Renal pelvis (tissue), 4 donors: Measurements from ENCODE around the gene B4GALT7. TPM values are rescaled to one million over a fixed set of nuclear protein-coding genes. Genes with fewer than 3 reads are reported as not detected.

Experiments used
- DNase-seq: peaks from one replicate; pipeline ENCODE4 v3.0.0-alpha.2; 2013
- polyA plus RNA-seq, 3 donors: library from polyadenylated mRNA; unstranded; fragments of 120-200 nt; gene quantifications; one replicate each; pipeline ENCODE4 v1.2.1, GENCODE V29; 2013; ENCODE audit not compliant: insufficient read length in 3 of 3

The B4GALT7 gene
- polyA plus RNA-seq, 3 donors: 28.7 to 34.0 (median 29.6) TPM

GRCh38 chr5:177590406-177590805 is 9.5 kb upstream of the B4GALT7 start:
- DNase-seq: no peak

GRCh38 chr5:177591690-177592009 is 8.3 kb upstream of the B4GALT7 start:
- DNase-seq: no peak

GRCh38 chr5:177592010-177592834 is 7.7 kb upstream of the B4GALT7 start, which contains the start of gene TMED9:
TSS of gene TMED9 (plus strand) at chr5:177592203. CDS start at chr5:177592215, 12 bp downstream.
- peak; percentile 85 for DNase-seq

GRCh38 chr5:177592905-177593304 is 7.0 kb upstream of the B4GALT7 start:
- DNase-seq: no peak

GRCh38 chr5:177593511-177593910 is 6.4 kb upstream of the B4GALT7 start:
- DNase-seq: no peak

- no peak for DNase-seq
These were observed 5.9 kb upstream of the B4GALT7 start for GRCh38 chr5:177594071-177594470.

- no peak for DNase-seq
These were observed 4.8 kb upstream of the B4GALT7 start for GRCh38 chr5:177595026-177595585.

GRCh38 chr5:177595991-177596774 is 3.7 kb upstream of the B4GALT7 start:
- DNase-seq: no peak

- DNase-seq: no peak
These were observed 3.1 kb upstream of the B4GALT7 start for GRCh38 chr5:177596775-177597238.

GRCh38 chr5:177598477-177598876 is 1.5 kb upstream of the B4GALT7 start:
- no peak for DNase-seq

GRCh38 chr5:177600508-177601018 is 631 bp downstream of the B4GALT7 start:
- no peak for DNase-seq

- DNase-seq: no peak
These were observed 1.2 kb downstream of the B4GALT7 start for GRCh38 chr5:177601126-177601525.

- no peak for DNase-seq
These were observed 1.9 kb downstream of the B4GALT7 start for GRCh38 chr5:177601577-177602457.

GRCh38 chr5:177602458-177602830 is 2.5 kb downstream of the B4GALT7 start:
- DNase-seq: no peak

GRCh38 chr5:177603631-177604030 is 3.7 kb downstream of the B4GALT7 start:
- DNase-seq: no peak

- DNase-seq: no peak
These were observed 4.2 kb downstream of the B4GALT7 start for GRCh38 chr5:177604116-177604521.

- DNase-seq: no peak
These were observed 4.7 kb downstream of the B4GALT7 start for GRCh38 chr5:177604656-177605055.

- DNase-seq: no peak
These were observed 5.1 kb downstream of the B4GALT7 start for GRCh38 chr5:177605078-177605477.

GRCh38 chr5:177605667-177606066 is 5.7 kb downstream of the B4GALT7 start:
- DNase-seq: no peak

- DNase-seq: no peak
These were observed 6.4 kb downstream of the B4GALT7 start for GRCh38 chr5:177606071-177607051.
